Measurements from ENCODE around the gene GLRA2.

The GLRA2 gene

DNA sequence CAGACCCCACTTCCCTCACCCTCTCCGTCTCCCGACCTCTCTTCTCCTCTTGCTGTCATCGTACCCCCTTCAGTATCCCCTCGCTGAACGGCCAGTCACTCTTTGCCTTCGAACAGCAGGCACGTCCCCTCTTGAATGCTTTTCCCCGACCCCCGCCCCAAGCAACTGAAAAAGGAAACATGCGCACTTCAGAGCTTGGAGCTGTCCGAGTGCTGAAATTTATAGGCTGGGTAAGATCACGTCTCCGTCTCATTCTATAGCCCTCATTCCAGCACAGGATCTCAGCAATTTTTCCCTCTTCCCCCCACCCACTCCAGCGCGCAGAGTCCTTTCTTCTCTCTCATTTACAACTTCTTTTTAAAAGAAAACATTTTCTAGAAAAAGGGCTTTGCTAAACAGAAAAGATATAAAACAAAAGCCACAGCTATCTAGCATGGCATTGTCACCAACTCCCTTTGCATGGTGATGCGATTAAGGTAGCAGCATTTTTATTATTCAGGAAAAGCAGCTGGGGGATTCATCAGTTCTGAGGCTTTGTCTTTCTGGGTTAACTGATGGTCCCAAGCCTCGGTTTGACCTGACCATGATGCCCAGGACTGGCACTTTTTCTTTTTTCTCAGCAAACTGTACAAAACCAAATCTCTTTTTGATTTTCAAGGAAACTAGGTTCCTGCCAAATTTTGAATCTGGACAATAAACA lies at the start of gene GLRA2:
GLRA2 (plus strand) TSS at position 247 of the 700 bp plus-strand sequence. CDS start 522 bp downstream, outside the sequence.
- Histone ChIP-seq H3K36me3 (ENCODE audit: control insufficient read depth, low read depth, low read length) (no peaks in the 10 kb centered on the region), H3K27ac (ENCODE audit: low read length) (no peak within 1 kb of the TSS), H3K4me3 (ENCODE audit: low read length) (peak within 1 kb of the TSS; percentile 63), H3K27me3 (ENCODE audit: control insufficient read depth, insufficient read depth, low read length) (no peaks in the 10 kb centered on the region), H3K4me1 (ENCODE audit: control insufficient read depth, low read depth, low read length) (peaks cover 5% of the 10 kb centered on the region), H3K9me3 (ENCODE audit: control insufficient read depth, low read depth, low read length) (no peaks in the 10 kb centered on the region), H3K9ac (ENCODE audit: low read length) (no peak within 1 kb of the TSS)

DNA sequence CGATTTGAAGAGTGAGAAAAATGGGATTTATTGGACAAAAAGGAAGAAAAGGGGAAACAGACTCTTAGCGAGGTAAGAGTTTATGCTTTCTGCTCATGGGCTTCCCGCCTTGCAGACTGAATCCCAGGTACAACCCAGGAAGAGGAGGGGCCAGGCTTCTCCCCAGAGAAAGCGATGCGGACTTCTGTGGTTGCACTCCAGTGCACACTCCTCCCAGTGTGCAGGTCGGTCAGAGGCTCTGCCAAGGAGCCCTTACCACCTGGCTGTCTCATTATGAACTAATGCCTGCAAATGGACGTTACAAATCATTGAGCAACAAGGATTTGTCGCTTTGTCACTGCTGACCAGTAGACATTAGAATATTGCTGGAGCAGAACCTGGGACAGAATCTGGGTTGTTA lies 39.9 kb upstream of the GLRA2 start:
- no peak overlapping the region for H3K4me3 ChIP-seq (ENCODE audit: low read length)
- no peak overlapping the region for H3K9ac ChIP-seq (ENCODE audit: low read length)
- no peaks in the 10 kb centered on the region for H3K4me1 ChIP-seq (ENCODE audit: control insufficient read depth, low read depth, low read length)
- no peaks in the 10 kb centered on the region for H3K9me3 ChIP-seq (ENCODE audit: control insufficient read depth, low read depth, low read length)
- H3K27ac ChIP-seq (ENCODE audit: low read length) = no peak overlapping the region
- no peaks in the 10 kb centered on the region for H3K36me3 ChIP-seq (ENCODE audit: control insufficient read depth, low read depth, low read length)
- H3K27me3 ChIP-seq (ENCODE audit: control insufficient read depth, insufficient read depth, low read length) = no peaks in the 10 kb centered on the region

DNA sequence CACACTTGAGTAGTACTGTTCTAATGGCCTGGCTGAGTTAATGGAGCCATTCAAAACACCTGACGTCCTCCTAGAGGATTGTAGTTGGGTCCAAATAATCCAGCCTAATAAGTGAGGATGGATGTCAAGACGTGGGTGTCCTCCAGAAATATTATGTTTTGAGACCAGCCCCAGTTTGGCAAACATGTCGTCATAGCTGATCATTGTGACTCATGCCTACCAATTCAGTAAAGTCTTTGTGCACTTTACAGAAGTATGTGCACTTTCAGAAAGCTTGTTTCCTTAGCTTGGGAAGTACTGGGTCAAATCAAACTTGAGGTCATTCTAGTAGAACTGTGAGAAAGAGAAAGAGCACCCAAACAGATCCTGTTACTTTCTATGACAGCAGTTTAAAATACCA lies 37.6 kb upstream of the GLRA2 start:
- Histone ChIP-seq H3K27me3 (ENCODE audit: control insufficient read depth, insufficient read depth, low read length) (no peaks in the 10 kb centered on the region), H3K9me3 (ENCODE audit: control insufficient read depth, low read depth, low read length) (no peaks in the 10 kb centered on the region), H3K36me3 (ENCODE audit: control insufficient read depth, low read depth, low read length) (no peaks in the 10 kb centered on the region), H3K27ac (ENCODE audit: low read length) (no peak overlapping the region), H3K4me1 (ENCODE audit: control insufficient read depth, low read depth, low read length) (no peaks in the 10 kb centered on the region), H3K9ac (ENCODE audit: low read length) (no peak overlapping the region), H3K4me3 (ENCODE audit: low read length) (no peak overlapping the region)

DNA sequence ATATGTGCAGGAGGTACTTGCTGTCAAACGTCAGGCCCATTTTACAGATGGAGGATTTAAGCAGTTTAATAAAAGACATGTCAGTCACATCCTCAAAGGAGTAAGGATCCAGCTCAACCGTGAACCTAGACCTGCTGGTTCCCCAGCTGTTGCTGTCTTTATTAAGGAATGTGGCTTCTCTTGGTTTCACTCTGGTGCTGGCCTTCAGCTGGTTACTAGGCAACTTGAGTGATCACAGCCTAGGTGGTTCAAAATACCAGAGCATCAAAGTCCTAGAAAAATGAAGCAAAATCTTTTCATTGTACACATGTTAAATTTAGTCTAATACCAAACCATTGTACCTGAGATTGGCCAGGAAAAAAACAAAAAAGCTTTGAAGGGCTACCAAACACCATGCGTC lies 32.7 kb upstream of the GLRA2 start:
- H3K4me3 ChIP-seq (ENCODE audit: low read length) = no peak overlapping the region
- H3K9ac ChIP-seq (ENCODE audit: low read length) = no peak overlapping the region
- H3K27ac ChIP-seq (ENCODE audit: low read length) = no peak overlapping the region

DNA sequence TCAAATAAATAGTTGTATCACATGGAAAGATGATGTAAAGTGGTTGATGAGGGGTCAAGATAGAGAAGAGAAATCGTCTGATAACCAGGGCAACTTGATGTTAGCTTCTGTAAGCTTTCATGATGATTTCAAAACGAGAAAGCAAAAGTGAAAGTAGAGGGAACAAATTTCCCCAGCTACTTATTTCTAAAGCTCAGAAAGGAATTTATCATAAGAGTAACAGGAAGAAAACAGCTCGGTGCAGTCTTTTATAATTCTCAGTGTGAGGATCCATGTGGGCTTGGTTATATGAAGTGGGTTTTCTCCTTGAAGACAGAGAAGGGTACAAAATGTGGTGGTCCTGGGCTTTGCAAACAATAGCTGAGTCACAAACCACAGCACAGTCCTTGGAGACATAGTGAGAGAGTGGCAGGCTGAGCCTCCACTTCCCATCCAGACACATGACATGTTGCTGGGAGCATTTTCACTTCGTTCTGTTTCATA lies 32.1 kb upstream of the GLRA2 start:
- H3K9ac ChIP-seq (ENCODE audit: low read length) = no peak overlapping the region
- no peak overlapping the region for H3K27ac ChIP-seq (ENCODE audit: low read length)
- H3K9me3 ChIP-seq (ENCODE audit: control insufficient read depth, low read depth, low read length) = no peaks in the 10 kb centered on the region
- H3K4me3 ChIP-seq (ENCODE audit: low read length) = no peak overlapping the region
- H3K36me3 ChIP-seq (ENCODE audit: control insufficient read depth, low read depth, low read length) = no peaks in the 10 kb centered on the region
- no peaks in the 10 kb centered on the region for H3K27me3 ChIP-seq (ENCODE audit: control insufficient read depth, insufficient read depth, low read length)
- no peaks in the 10 kb centered on the region for H3K4me1 ChIP-seq (ENCODE audit: control insufficient read depth, low read depth, low read length)

More for the DNA sequence above, 32.7 kb upstream of the GLRA2 start:
- Histone ChIP-seq H3K36me3 (ENCODE audit: control insufficient read depth, low read depth, low read length) (no peaks in the 10 kb centered on the region), H3K27me3 (ENCODE audit: control insufficient read depth, insufficient read depth, low read length) (no peaks in the 10 kb centered on the region), H3K4me1 (ENCODE audit: control insufficient read depth, low read depth, low read length) (no peaks in the 10 kb centered on the region), H3K9me3 (ENCODE audit: control insufficient read depth, low read depth, low read length) (no peaks in the 10 kb centered on the region)

DNA sequence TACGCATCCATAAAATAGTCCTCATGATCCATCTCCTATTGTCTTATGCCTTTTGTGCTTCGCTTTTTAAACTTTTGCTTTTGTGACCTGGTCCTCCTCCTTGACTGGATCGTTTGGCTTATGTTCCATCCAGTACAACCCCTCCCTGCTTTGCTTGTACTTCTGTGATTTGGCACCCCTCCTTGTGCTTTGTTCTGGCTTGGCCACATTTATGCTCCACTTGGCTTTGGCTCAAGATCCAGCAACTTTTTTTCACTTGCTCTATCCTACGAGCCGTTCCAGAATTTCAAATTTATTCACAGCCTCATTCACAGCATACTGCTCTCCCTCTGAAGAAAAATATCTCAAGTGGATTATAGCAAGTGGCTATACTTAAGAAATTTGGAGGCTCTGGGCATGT lies 28.0 kb upstream of the GLRA2 start:
- no peaks in the 10 kb centered on the region for H3K4me1 ChIP-seq (ENCODE audit: control insufficient read depth, low read depth, low read length)
- no peaks in the 10 kb centered on the region for H3K9me3 ChIP-seq (ENCODE audit: control insufficient read depth, low read depth, low read length)
- H3K9ac ChIP-seq (ENCODE audit: low read length) = no peak overlapping the region
- H3K27me3 ChIP-seq (ENCODE audit: control insufficient read depth, insufficient read depth, low read length) = no peaks in the 10 kb centered on the region
- no peaks in the 10 kb centered on the region for H3K36me3 ChIP-seq (ENCODE audit: control insufficient read depth, low read depth, low read length)
- no peak overlapping the region for H3K4me3 ChIP-seq (ENCODE audit: low read length)
- no peak overlapping the region for H3K27ac ChIP-seq (ENCODE audit: low read length)

DNA sequence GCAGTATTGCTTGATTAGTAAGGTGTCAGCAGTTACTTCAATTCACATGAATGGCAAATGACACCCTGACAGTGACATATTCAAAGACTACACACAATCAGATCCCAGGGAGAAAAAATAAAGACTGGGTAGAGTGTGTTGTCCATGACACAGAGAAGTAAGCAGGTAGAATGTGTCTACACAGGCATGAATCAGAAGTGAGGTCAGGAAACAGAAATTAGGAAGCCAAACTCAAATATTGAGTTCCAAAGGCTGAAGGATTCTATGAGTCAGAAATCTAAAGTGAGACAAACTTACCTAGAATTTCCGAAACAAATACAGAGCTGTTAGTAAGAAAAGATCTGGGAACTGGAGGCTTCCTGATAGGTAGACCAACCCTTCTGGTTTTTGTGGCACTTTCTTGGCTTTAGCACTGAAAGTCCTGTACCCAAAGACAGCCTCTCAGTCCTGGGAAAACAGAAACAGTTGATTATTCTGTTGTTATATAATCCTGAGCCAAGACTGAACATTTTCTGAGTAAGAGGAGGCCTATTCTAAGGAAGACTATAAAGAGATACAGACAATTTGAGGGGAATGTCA lies 24.3 kb upstream of the GLRA2 start:
- H3K36me3 ChIP-seq (ENCODE audit: control insufficient read depth, low read depth, low read length) = no peaks in the 10 kb centered on the region
- H3K9me3 ChIP-seq (ENCODE audit: control insufficient read depth, low read depth, low read length) = no peaks in the 10 kb centered on the region
- no peak overlapping the region for H3K4me3 ChIP-seq (ENCODE audit: low read length)
- no peaks in the 10 kb centered on the region for H3K4me1 ChIP-seq (ENCODE audit: control insufficient read depth, low read depth, low read length)
- no peak overlapping the region for H3K27ac ChIP-seq (ENCODE audit: low read length)
- no peaks in the 10 kb centered on the region for H3K27me3 ChIP-seq (ENCODE audit: control insufficient read depth, insufficient read depth, low read length)
- no peak overlapping the region for H3K9ac ChIP-seq (ENCODE audit: low read length)

DNA sequence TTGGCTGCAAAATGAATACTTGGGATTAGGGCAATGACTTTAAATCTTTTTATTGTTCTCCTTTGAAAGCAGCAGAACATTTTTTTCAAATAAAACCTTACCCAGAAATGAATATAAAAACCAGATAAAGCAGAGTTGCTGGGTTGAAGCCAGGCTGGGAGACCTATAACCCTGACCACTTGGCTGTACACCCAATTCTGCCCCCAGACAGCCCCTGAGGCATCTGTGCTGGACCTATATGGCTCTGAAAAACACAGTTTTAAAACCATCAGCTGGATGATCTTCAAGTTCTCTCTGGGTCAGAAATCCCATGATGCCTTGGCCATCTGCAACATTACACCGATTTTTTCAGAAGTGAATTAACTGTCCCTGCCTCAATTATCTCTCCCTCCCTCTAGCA lies 23.7 kb upstream of the GLRA2 start:
- Histone ChIP-seq H3K4me1 (ENCODE audit: control insufficient read depth, low read depth, low read length) (no peaks in the 10 kb centered on the region), H3K9ac (ENCODE audit: low read length) (no peak overlapping the region), H3K27me3 (ENCODE audit: control insufficient read depth, insufficient read depth, low read length) (no peaks in the 10 kb centered on the region), H3K9me3 (ENCODE audit: control insufficient read depth, low read depth, low read length) (no peaks in the 10 kb centered on the region), H3K4me3 (ENCODE audit: low read length) (no peak overlapping the region), H3K36me3 (ENCODE audit: control insufficient read depth, low read depth, low read length) (no peaks in the 10 kb centered on the region), H3K27ac (ENCODE audit: low read length) (no peak overlapping the region)

DNA sequence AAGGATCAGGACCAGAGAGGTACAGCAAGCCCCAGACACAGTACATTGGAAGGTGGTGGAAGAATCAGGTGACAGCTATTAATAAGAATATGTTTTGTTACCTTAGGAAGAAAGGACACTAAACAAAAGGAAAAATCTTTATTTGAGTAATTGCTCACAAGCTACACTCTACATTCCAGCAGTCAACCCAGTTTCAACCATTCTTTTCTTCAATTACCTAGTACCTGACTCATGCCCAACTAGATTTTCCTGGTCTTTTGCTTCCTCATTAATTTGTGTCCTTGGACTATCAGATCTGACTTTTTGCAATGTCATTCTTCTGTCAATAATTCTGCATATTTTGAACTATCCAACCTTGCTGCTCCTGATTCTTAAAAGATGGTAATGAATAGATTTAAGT lies 22.5 kb upstream of the GLRA2 start:
- no peaks in the 10 kb centered on the region for H3K9me3 ChIP-seq (ENCODE audit: control insufficient read depth, low read depth, low read length)

DNA sequence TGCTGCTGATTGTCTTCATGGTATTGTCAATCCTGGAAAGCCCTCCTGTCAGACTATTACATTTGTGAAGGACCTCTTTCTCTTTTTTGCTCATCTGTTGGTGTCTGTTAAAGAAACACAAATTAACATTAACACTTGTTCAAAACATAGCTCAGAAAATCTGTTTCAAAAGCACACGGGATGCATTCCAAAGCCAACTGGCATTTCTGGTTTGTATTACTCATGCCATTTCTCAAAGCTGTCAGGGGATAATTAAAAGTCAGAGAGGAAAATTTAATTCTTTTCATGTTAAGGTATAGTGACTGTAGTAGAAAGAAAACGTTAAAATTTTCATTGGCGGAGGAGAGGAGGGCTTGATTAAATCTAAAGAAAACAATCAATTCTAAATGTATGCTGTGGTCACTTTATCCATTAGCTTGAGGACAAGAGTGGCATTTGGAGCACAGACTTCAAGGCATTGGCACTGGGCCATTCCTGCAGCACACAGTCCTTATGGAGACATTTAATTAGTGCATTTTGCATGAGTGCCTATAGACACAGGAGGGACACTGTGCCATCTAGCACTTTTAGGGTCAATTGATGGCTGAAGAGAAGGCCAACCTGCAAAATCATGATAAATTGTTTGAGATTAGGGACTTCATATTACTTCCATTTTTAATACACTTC lies 21.2 kb upstream of the GLRA2 start:
- Histone ChIP-seq H3K4me3 (ENCODE audit: low read length) (no peak overlapping the region), H3K9me3 (ENCODE audit: control insufficient read depth, low read depth, low read length) (no peaks in the 10 kb centered on the region), H3K9ac (ENCODE audit: low read length) (no peak overlapping the region), H3K4me1 (ENCODE audit: control insufficient read depth, low read depth, low read length) (no peaks in the 10 kb centered on the region), H3K27me3 (ENCODE audit: control insufficient read depth, insufficient read depth, low read length) (no peaks in the 10 kb centered on the region), H3K36me3 (ENCODE audit: control insufficient read depth, low read depth, low read length) (no peaks in the 10 kb centered on the region), H3K27ac (ENCODE audit: low read length) (no peak overlapping the region)

More for the DNA sequence above, 22.5 kb upstream of the GLRA2 start:
- Histone ChIP-seq H3K9ac (ENCODE audit: low read length) (no peak overlapping the region), H3K4me3 (ENCODE audit: low read length) (no peak overlapping the region), H3K36me3 (ENCODE audit: control insufficient read depth, low read depth, low read length) (no peaks in the 10 kb centered on the region), H3K27ac (ENCODE audit: low read length) (no peak overlapping the region), H3K4me1 (ENCODE audit: control insufficient read depth, low read depth, low read length) (no peaks in the 10 kb centered on the region), H3K27me3 (ENCODE audit: control insufficient read depth, insufficient read depth, low read length) (no peaks in the 10 kb centered on the region)

DNA sequence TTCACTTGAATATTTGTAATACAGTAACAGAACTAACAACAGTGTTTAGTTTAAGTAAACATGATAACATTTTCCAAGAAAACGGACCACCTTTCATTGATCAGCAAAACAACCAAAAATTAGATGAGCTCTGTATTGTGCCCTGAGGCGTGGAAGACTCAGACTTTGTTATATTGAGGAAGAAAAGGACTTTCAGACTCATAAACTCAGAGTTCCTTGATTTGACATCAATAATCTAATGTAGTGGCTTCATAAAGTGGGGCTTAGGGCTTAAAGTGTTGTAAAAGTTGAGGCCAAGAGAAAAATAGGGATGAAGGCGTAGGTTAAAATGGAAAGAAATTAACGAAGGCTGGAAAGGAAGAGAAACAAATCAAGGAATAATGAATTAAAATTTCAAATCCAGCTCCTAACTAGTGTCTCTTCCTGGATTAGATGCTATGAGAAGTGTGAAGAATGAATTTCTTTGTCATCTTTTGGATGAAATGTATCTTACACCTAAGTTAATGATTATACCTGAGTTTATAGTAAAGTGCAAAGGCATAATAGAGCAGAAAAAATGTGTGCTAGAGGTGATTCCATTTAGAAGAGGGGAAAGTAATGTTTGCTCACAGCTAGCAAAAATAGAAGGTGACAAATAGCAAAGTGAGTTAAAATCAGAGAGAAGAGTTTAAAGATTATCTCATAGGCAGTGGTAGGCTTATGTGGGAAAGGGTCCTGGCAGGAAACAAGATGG lies 19.8 kb upstream of the GLRA2 start:
- no peak overlapping the region for H3K9ac ChIP-seq (ENCODE audit: low read length)
- H3K4me1 ChIP-seq (ENCODE audit: control insufficient read depth, low read depth, low read length) = no peaks in the 10 kb centered on the region
- H3K27ac ChIP-seq (ENCODE audit: low read length) = no peak overlapping the region
- no peaks in the 10 kb centered on the region for H3K9me3 ChIP-seq (ENCODE audit: control insufficient read depth, low read depth, low read length)
- no peaks in the 10 kb centered on the region for H3K36me3 ChIP-seq (ENCODE audit: control insufficient read depth, low read depth, low read length)
- no peaks in the 10 kb centered on the region for H3K27me3 ChIP-seq (ENCODE audit: control insufficient read depth, insufficient read depth, low read length)
- H3K4me3 ChIP-seq (ENCODE audit: low read length) = no peak overlapping the region
